Measurements from ENCODE around the gene CCDC9. TPM values are rescaled to one million over a fixed set of nuclear protein-coding genes. Genes with fewer than 3 reads are reported as not detected.

The CCDC9 gene
- 26.4 and 28.8 TPM in 2 replicates for total RNA-seq (2014; rRNA removed; shearing (Covaris generic); ENCODE audit: low replicate concordance)

DNA sequence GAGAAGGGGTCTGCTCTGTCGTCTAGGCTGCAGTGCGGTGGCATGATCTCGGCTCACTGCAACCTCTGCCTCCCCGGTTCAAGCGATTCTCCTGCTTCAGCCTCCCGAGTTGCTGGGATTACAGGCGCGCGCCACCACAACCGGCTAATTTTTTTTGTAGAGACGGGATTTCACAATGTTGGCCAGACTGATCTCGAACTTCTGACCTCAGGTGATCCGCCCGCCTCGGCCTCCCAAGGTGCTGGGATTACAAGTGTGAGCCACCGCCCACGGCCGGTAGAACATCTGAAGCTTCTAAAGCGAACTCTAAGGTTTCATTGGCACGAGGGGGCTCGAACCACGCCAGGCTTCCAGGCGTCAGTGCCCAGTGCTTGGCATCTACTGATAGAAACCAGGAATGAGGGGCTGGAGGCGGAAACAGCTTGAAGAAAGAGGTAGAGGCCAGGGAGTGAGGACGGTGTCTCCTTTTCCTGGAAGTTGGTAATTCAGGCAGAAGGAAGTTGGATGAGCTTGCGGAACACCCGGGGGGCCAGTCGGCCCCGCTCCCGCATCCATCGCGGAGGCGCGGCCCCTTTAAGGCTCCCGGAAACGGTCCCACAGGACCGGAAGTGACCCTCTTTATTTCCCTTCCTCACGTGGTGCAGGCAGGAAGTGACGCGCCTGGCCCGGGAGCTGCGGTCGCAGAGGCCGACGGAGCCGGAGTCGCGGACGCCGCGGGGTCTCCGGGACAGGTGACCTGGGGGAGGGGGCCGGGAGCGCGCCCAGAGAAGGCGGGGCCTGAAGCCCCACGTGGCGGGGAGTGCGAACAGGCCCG is at the start of gene CCDC9:
CCDC9 (plus strand) TSS at position 647 of the 814 bp plus-strand sequence. CDS start 1,876 bp downstream, outside the sequence.
- peak; percentile 98 for DNase-seq (ENCODE audit: low read depth)
- in situ Hi-C loops (cut with HindIII; ENCODE audit: low pct_unique_long_range_greater_than_20kb, low sequenced_read_pairs), result no loop called here

DNA sequence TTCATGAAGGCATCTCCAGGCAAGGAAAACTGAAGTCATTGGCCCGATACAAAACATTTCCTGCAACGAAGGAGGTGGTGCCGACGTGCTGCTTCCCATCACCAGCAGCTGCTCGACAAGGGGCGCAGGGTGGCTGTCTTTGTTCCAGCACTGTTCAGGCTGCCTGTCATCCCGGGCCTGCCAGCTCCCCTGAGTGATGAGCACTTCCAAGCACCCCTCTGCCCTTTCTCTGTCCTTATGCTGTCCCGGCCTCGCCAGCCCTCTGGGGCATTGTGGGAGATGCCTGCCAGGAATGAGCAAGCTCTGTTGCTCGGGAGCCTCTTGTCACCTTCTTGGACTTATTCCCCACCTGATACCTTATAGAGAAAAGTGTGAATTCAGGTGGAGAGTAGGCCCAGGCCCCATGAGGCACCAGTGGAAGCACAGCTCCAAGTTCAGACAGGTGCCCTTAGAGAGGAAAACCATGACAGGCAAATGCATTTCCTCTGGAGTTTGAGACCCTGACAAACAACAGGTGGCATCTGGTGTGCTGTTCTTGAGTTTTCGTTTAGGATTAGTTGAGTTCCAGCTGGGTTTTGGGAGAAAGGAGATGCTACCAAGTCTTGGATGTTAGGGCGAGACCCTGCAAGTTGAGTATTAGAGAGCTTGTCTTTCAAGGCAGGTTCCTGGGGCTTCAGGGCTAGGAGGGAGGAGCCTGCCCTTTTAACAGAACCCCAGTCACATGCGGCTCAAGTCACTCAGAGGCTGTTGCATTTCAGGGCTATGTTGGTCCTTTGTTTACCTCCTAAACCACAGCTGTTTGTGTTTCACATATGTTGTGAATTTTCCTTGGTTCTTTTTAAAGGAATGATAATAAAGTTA is 46.8 kb upstream of the CCDC9 start:
- DNase-seq (ENCODE audit: low read depth), result no peak
- in situ Hi-C loops (cut with HindIII; ENCODE audit: low pct_unique_long_range_greater_than_20kb, low sequenced_read_pairs), result no loop called here

DNA sequence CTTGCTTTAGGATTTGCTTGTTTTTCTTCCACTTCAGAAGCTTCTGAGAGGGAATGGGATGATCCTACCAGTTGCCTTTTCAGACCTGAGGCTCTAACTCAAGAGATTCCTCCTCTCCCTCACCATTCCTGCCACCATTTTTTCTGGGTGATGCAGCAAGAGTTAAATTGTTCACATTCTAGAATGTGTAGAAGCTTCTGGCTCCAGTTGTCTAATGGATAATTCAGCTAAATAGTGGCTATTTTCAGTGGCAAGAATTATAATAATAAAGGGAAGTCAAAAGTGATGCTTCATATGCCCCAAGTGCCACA is 46.2 kb upstream of the CCDC9 start:
- DNase-seq (ENCODE audit: low read depth), result no peak
- in situ Hi-C loops (cut with HindIII; ENCODE audit: low pct_unique_long_range_greater_than_20kb, low sequenced_read_pairs), result no loop called here

GRCh38 chr19:47210689-47211316 is 45.5 kb upstream of the CCDC9 start:
- in situ Hi-C loops (cut with HindIII; ENCODE audit: low pct_unique_long_range_greater_than_20kb, low sequenced_read_pairs), result no loop called here
- peak; percentile 78 for DNase-seq (ENCODE audit: low read depth)

DNA sequence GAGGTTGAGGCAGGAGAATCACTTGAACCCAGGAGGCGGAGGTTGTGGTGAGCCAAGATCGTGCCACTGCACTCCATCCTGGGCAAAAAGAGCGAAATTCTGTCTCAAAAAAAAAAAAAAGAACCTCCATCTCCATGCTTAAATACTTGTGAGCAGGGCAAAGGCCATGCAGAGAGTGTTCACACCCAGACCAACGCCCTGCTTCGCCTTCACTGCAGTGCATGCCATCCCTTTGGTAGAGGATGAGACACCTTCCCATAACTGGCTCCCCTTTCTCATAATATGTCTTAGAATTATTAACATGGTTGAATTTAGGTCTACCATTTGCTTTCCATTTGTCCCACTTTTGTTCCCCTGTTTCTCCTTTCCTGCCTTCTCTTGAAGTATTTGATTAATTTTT is 40.7 kb upstream of the CCDC9 start:
- in situ Hi-C loops (cut with HindIII; ENCODE audit: low pct_unique_long_range_greater_than_20kb, low sequenced_read_pairs), result no loop called here
- DNase-seq (ENCODE audit: low read depth), result no peak

DNA sequence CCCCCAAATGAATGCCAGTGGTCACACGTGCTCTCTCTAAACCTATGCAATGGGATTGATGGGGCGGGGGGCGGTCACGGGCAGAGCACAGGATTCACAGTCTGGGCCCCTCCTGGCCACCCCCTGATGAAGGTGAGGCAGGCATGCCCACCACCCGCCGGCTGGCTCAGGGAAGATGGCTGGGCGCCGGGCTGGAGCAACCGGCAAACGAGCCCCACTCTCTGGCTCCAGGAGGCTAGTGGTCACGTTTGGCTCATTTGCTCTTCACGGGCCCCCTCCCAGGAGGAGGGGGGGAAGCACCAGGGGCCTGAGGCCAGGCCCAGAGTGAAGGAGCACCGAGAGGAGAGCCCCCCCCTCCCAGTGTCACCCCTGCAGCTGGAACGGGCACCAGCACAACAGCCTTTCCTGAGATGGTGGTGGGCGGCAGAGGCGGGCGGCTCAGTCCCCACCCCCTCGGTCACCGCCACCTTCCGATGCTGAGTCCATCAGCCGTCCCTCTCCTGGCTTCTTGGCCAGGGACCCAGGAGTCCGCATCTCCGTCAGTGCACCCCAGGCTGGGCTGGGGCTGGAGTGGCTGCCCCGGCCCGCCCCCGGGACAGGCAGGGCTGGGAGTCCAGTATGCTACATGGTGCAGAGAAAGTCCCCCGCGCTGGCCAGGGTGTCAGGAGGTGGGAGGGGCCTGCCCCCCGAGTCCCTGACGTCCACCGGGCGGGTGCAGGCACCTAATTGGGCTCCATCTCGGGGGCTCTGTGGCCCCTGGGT is 35.1 kb upstream of the CCDC9 start:
- no peak for DNase-seq (ENCODE audit: low read depth)
- in situ Hi-C loops (cut with HindIII; ENCODE audit: low pct_unique_long_range_greater_than_20kb, low sequenced_read_pairs), result no loop called here

DNA sequence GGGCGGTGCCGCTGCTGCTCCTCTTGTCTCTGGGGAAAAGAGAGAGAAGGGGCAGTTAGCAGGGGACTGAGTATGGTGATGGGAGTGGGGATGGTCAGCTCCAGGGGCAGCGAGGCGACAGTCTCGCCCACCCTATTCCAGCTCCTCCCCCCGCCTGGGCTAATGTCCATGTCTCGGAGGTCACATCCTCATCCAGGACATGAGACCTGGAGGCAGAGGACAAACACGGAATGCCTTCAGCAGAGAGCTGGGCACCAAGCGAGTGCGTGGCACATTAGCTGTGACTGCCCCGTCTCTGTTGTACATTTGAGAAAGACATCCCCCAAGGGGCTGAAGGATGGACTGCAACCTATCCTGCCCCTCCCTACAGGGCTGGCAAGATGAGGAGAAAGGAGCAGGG is 34.4 kb upstream of the CCDC9 start:
- in situ Hi-C loops (cut with HindIII; ENCODE audit: low pct_unique_long_range_greater_than_20kb, low sequenced_read_pairs), result no loop called here
- no peak for DNase-seq (ENCODE audit: low read depth)

GRCh38 chr19:47225746-47226425 is 30.4 kb upstream of the CCDC9 start:
- DNase-seq (ENCODE audit: low read depth), result peak; percentile 83
- in situ Hi-C loops (cut with HindIII; ENCODE audit: low pct_unique_long_range_greater_than_20kb, low sequenced_read_pairs), result no loop called here

DNA sequence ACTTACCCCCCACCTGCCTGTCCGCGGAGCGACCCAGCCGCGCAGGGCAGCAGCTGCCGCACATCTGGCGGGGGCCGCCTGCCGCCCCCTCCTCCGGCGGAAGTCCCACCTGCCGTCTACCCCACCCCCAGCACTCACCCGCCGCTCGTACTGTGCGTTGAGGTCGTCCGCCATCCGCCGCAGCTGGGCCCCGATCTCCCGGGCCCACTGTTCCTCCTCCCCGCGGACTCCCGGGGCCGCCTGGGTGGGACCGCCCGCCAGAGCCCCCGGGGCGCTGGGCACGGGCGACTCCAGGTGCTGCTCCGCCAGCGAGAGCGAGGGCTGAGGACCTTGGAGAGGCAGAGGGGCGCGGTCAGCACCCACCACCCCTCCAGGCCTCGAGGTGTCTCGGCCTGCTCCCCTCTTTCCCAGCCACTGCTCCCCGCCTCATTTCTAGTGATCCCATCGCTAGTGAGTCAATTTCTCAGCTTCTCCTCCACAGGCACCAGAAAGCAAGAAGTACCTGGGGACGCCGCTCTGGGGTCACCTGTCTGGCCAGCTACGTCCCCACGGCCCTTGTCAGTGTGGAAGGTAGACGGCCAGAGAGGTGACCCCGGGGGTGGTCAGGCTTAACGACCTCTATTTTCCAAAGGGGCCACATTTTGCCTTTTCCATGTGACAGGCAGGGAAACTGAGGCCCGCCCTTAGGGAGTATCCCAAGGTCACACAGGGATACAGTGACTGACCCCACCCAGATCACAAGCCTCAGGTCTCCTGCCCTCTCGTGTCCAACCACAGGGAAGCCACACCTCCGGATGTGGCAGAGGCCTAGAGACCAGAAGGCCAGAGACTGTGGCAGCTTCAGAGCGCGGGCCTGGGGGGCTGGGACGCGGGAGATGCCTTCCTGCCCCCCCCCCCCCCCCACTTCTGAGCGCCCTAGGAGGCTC is 29.6 kb upstream of the CCDC9 start:
- peak; percentile 87 for DNase-seq (ENCODE audit: low read depth)
- in situ Hi-C loops (cut with HindIII; ENCODE audit: low pct_unique_long_range_greater_than_20kb, low sequenced_read_pairs), result no loop called here

DNA sequence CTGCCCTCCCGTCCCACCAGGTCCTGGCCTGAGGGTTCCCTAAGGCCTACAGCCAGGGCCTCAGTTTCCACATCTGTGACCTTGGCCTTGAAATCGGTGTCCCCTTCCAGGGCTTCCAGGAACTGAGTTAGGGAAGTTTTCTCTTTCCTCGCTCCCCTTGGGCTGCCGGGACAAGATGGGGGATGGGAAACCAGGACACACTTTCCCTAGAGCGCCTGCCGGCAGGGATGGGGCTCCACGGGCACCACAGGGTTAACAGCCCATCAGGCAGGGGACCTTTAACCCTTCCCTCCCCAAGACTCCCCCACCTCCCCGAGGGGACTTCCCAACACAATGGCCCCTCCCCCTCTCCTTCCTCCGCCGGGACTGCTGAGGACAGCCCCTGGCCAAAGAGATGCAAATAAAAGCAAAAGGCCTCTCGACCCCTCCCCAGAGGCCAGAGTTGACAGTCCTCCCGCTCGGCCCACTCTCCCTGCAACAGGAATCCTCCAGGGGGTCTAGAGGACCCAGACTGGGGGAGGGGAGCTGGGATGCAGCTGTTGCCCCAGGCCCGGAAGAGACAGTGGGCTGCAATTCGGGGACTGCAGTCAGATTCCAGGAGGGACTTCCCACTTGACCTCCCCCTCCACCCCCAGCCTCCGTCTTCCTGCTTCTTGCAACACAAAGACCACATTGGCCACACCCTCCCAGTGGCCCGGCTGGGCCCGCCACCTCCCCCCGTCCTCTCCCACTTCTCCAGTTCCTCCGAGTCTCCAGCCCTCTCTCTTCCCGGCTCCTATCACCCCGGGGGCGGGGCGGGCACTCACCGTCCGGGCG is 28.8 kb upstream of the CCDC9 start:
- in situ Hi-C loops (cut with HindIII; ENCODE audit: low pct_unique_long_range_greater_than_20kb, low sequenced_read_pairs), result no loop called here
- DNase-seq (ENCODE audit: low read depth), result peak; percentile 96

- peak; percentile 82 for DNase-seq (ENCODE audit: low read depth)
- in situ Hi-C loops (cut with HindIII; ENCODE audit: low pct_unique_long_range_greater_than_20kb, low sequenced_read_pairs), result no loop called here
Observed at GRCh38 chr19:47228168-47228936, 28.0 kb upstream of the CCDC9 start.

DNA sequence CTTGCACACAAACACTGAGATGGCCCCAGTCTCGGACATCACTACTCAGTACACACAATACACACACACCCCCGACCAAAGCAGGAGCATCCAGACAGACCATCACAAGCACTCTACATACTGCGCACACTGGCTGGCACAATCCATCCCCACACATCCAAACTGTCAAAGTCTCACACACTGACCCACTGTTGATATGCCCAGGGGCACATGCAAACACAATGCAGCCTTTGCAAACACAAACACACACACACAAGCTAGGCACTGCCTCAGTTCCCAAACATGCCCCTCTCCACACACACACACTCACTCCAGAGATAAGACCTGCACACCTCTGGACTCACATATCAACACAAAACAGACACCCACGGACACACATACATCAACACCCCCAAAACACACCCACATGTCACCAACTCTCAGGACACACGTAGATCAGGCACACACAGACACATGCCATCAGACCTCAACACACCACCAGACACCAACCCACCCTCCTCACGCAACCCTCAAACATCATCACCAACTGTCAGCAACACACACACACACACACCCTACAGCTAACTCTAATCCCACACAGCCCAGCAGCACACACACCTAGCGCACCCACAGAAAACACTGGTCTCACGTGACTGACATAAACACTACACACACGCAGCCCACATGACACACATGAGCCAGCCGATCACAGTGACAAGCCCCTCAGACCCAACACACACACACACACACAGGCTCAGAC is 27.2 kb upstream of the CCDC9 start:
- in situ Hi-C loops (cut with HindIII; ENCODE audit: low pct_unique_long_range_greater_than_20kb, low sequenced_read_pairs), result no loop called here
- DNase-seq (ENCODE audit: low read depth), result peak; percentile 53

DNA sequence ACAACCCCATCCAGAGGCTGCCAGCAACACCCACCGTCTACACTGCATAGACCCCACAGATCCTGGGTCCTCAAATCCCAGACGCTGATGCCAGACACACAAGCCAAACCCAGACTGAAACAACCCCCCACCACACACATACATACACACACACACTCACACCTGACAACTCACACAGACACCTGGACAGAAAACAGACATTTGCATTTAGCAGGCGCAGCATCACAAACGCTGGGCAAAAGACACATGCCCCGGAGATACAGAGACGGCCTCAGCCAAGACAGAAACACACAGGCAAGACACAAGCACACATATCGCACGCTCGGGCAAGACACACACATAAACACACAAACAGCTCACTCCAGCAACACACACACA is 26.7 kb upstream of the CCDC9 start:
- DNase-seq (ENCODE audit: low read depth), result peak; percentile 51
- in situ Hi-C loops (cut with HindIII; ENCODE audit: low pct_unique_long_range_greater_than_20kb, low sequenced_read_pairs), result no loop called here

DNA sequence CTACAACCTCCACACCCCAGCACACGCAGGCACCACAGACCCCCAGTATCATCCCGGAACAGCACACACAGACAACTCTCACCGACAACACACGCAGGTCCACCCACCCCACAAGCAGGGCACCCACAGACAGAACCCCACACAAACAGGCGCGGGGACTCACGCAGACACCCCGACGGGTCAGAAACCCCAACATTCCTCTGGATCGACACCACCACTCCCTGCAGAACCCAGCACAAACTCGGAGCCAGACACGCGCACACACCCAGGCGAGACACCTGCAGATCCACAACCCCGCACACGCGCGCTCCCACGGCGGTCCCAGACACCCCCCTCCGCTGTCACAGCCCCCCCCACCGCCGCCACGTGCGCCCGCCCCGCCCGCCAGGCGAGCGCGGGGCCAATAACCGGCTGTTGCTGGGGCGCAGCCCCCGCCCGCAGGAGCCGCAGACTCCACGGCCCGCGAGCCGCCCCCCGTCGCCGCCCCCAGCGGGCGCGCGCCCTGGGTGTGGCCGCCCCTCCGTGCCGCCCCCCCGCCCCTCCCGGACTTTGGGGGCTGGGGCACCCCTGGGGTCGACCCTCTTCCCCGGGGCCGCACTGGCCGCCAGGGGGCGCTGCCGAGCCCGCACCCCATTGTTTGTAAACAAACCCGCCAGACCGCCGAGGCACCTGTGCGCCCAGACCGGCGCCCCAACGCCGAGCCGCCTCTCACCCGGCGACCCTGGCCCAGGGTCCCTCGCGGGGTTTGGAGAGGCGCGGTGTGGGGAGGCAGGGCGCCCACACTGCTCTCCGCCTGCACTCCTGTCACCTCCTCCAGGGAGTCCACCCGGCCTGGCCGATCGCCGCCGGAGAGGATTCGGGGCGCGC is 26.0 kb upstream of the CCDC9 start:
- DNase-seq (ENCODE audit: low read depth), result peak; percentile 61
- in situ Hi-C loops (cut with HindIII; ENCODE audit: low pct_unique_long_range_greater_than_20kb, low sequenced_read_pairs), result no loop called here

Measured in Caki2 (cell line).